ENCODE measurements around the gene KLHDC8B.

Gene KLHDC8B

DNA sequence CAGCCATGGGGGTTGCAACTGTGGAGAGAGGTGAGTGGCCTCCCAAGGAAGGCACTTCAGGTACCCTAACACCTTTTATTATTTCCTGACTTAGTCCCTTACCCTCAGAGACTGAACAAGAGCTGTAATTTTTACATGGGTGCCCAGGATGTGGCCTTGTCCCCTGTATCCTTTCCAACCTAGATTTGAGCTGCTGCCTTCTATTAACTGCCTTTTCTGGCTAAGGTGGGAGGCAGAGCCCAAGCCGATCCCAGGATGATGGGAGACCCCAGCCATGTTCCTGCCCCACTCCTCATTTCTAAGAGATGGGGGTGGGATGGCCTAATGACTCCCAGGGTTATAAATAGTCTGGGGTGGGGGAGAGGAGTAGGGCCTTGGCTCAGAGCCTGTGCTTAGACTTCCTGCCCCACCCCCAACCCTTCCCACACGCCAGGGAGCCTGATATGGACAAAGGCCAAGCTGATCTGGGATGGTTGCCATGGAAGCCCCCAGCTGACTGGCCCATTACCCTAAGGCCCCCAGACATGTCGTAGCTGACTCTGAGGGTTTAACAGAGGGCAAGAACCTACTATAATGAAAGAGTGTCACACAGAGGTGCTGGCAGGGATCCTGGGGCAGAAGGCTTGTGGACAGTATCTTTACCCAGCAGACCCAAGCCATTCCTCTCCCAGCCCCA is 1.9 kb downstream of the KLHDC8B start:
- H3K4me3 ChIP-seq (ENCODE audit: low read length): no peak overlapping the region; the same call in 1 of the 2 replicates
- TF ChIP-seq, protein P1, sequence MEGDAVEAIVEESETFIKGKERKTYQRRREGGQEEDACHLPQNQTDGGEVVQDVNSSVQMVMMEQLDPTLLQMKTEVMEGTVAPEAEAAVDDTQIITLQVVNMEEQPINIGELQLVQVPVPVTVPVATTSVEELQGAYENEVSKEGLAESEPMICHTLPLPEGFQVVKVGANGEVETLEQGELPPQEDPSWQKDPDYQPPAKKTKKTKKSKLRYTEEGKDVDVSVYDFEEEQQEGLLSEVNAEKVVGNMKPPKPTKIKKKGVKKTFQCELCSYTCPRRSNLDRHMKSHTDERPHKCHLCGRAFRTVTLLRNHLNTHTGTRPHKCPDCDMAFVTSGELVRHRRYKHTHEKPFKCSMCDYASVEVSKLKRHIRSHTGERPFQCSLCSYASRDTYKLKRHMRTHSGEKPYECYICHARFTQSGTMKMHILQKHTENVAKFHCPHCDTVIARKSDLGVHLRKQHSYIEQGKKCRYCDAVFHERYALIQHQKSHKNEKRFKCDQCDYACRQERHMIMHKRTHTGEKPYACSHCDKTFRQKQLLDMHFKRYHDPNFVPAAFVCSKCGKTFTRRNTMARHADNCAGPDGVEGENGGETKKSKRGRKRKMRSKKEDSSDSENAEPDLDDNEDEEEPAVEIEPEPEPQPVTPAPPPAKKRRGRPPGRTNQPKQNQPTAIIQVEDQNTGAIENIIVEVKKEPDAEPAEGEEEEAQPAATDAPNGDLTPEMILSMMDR (conservative IDR thresholded peaks at IDR 0.05; ENCODE audit: low read length): no peak
- DNase-seq (ENCODE audit: low read depth): no peak

DNA sequence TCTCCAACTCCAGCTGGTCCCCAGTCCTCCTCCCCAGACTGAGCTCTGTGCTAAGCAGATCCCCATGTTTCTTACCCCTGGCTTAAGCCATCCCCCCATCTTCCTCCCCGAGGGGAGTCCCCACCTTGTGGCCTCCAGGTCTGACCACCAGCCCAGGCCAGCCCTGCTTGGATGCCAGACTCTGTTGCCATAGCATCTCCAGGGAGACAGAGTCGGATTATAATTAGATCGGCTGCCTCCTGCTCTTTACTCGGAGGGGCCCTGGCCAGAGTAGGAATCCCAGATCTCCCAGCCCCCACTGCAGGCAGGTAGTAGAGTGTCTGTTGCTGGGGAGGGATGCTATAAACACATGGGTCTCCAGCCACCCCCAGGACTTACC is 2.4 kb downstream of the KLHDC8B start:
- H3K4me3 ChIP-seq (ENCODE audit: low read length): no peak overlapping the region
- no peak for DNase-seq (ENCODE audit: low read depth)
- TF ChIP-seq, protein P1 (conservative IDR thresholded peaks at IDR 0.05; ENCODE audit: low read length): no peak

DNA sequence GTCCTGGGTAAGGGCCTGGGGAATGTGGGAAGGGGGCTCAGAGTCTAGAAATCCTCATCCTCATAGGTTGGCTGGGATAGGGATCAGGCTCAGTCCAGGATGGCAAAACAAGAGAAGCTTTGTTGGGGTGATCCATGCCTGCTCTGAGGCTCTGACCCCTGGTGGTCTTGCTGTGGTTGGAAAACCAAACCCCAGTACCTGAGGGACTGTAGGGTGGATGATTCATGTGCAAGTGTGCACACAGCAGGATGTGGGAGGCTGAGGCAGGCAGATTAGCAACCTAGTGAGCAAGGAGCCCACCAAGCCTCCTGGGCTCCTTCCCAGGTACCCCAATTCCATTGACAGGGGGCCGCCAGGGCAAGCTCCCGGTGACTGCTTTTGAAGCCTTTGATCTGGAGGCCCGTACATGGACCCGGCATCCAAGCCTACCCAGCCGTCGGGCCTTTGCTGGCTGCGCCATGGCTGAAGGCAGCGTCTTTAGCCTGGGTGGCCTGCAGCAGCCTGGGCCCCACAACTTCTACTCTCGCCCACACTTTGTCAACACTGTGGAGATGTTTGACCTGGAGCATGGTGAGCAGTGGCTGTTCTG is 3.1 kb downstream of the KLHDC8B start:
- TF ChIP-seq, protein P1 (conservative IDR thresholded peaks at IDR 0.05; ENCODE audit: low read length): no peak
- no peak overlapping the region for H3K4me3 ChIP-seq (ENCODE audit: low read length)
- no peak for DNase-seq (ENCODE audit: low read depth)

DNA sequence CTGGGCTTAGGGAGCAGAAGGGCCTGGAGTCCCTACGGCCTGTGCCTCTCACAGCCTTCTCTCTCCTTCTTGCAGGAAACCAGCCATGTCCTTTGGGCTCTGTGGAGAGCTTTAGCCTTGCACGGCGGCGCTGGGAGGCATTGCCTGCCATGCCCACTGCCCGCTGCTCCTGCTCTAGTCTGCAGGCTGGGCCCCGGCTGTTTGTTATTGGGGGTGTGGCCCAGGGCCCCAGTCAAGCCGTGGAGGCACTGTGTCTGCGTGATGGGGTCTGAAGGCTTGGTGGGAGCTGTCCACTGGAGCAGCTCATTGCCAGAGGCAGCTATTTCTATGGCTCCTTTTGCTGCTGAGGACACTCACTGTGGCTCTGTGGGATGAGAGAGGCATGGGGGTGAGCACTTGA is 4.1 kb downstream of the KLHDC8B start:
- no peak overlapping the region for H3K4me3 ChIP-seq (ENCODE audit: low read length)
- DNase-seq (ENCODE audit: low read depth): no peak
- TF ChIP-seq, protein P1 (conservative IDR thresholded peaks at IDR 0.05; ENCODE audit: low read length): no peak

DNA sequence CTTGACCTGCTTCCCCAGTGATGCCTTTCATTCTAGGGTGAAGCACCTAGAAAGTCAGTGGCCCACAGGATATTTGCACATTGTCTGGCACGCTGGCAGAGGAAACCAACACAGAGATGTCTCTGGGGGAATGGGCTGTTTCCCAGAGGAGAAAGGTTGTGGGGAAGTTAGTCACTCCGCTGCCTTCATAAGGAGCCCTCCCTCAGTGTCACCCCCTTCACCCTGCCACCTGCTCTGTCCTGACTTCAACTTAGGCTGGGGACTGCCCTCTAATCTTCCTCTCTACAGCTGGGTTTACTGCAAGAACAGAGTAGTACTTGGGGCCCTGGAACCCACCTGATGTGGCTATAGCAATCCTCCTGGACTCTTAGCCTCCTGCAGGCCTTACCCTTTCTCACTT is 5.7 kb downstream of the KLHDC8B start:
- H3K4me3 ChIP-seq (ENCODE audit: low read length): no peak overlapping the region
- TF ChIP-seq, protein P1 (conservative IDR thresholded peaks at IDR 0.05; ENCODE audit: low read length): no peak
- no peak for DNase-seq (ENCODE audit: low read depth)

DNA sequence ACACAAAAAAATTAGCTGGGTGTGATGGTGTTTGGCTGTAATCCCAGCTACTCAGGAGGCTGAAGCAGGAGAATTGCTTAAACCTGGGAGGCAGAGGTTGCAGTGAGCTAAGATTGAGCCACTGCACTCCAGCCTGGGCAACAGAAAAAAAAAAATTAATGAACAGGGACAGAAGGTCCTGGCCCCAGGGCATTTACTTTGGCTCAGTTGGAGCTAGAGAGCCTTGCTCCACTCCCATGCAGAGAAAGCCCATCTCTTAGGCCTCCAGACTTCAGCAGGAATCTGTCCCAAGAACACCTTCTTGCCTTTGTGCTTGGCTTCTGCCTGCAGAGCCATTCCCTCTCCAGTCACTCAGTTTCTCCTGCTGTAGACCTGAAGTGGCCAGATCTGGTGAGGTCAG is 8.7 kb downstream of the KLHDC8B start:
- TF ChIP-seq, protein P1 (conservative IDR thresholded peaks at IDR 0.05; ENCODE audit: low read length): no peak
- H3K4me3 ChIP-seq (ENCODE audit: low read length): no peak overlapping the region
- no peak for DNase-seq (ENCODE audit: low read depth)

DNA sequence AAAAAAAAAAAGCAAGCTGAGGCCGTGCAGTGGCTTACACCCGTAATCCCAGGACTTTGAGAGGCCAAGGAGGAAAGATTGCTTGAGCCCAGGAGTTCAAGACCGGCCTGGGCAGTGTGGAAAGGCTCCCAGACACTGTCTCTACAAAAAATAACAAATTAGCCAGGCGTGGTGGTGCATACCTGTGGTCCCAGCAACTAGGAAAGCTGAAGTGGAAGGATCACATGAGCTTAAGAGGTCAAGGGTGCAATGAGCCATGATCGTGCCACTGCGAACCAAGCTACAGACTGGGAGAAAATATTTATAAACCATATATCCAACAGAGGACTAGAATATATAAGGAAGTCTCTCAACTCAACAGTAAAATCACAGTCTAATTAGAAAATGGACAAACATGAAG is 10.0 kb downstream of the KLHDC8B start:
- no peak overlapping the region for H3K4me3 ChIP-seq (ENCODE audit: low read length)
- DNase-seq (ENCODE audit: low read depth): no peak
- TF ChIP-seq, protein P1 (conservative IDR thresholded peaks at IDR 0.05; ENCODE audit: low read length): no peak

All from AG10803 (cell line).